ENCODE results near the gene DAPK2.

Gene DAPK2

GRCh38 chr15:63908991-63909390 is 137.3 kb downstream of the DAPK2 start:
- H3K4me3 ChIP-seq (ENCODE audit: low read depth, low read length): no peak overlapping the region
- no peak for TF ChIP-seq CTCF (IDR thresholded peaks at IDR 0.05; ENCODE audit: borderline replicate concordance, insufficient read depth, low read depth, low read length)

- TF ChIP-seq CTCF (IDR thresholded peaks at IDR 0.05; ENCODE audit: borderline replicate concordance, insufficient read depth, low read depth, low read length): no peak
- no peak overlapping the region for H3K4me3 ChIP-seq (ENCODE audit: low read depth, low read length)
Observed at GRCh38 chr15:63908281-63908680, 138.0 kb downstream of the DAPK2 start.

GRCh38 chr15:63907521-63907920 is 138.8 kb downstream of the DAPK2 start:
- H3K4me3 ChIP-seq (ENCODE audit: low read depth, low read length): no peak overlapping the region
- TF ChIP-seq CTCF (IDR thresholded peaks at IDR 0.05; ENCODE audit: borderline replicate concordance, insufficient read depth, low read depth, low read length): no peak

- TF ChIP-seq CTCF (IDR thresholded peaks at IDR 0.05; ENCODE audit: borderline replicate concordance, insufficient read depth, low read depth, low read length): no peak
- no peak overlapping the region for H3K4me3 ChIP-seq (ENCODE audit: low read depth, low read length)
Observed at GRCh38 chr15:63906266-63906584, 140.1 kb downstream of the DAPK2 start.

GRCh38 chr15:63905558-63906265 is 140.6 kb downstream of the DAPK2 start:
- no peak overlapping the region for H3K4me3 ChIP-seq (ENCODE audit: low read depth, low read length)

GRCh38 chr15:63905131-63905530 is 141.2 kb downstream of the DAPK2 start:
- TF ChIP-seq CTCF (IDR thresholded peaks at IDR 0.05; ENCODE audit: borderline replicate concordance, insufficient read depth, low read depth, low read length): no peak
- no peak overlapping the region for H3K4me3 ChIP-seq (ENCODE audit: low read depth, low read length)

More at GRCh38 chr15:63905558-63906265, 140.6 kb downstream of the DAPK2 start:
- no peak for TF ChIP-seq CTCF (IDR thresholded peaks at IDR 0.05; ENCODE audit: borderline replicate concordance, insufficient read depth, low read depth, low read length)

GRCh38 chr15:63904042-63904441 is 142.2 kb downstream of the DAPK2 start:
- H3K4me3 ChIP-seq (ENCODE audit: low read depth, low read length): no peak overlapping the region
- no peak for TF ChIP-seq CTCF (IDR thresholded peaks at IDR 0.05; ENCODE audit: borderline replicate concordance, insufficient read depth, low read depth, low read length)
